Endothelial cell of umbilical vein (primary cell): ENCODE data around the gene STX11.

Experiments used
- CTCF ChIP-seq, 2 donors: IDR thresholded peaks; 1 replicate in 1 of 2; 2 replicates in 1 of 2; pipeline ENCODE4 v1.5.1; 2011; ENCODE audit warnings: low read length in 2 of 2, mild to moderate bottlenecking in 2 of 2, moderate library complexity in 2 of 2, control low read depth in 1 of 2, inconsistent platforms in 1 of 2, low read depth in 1 of 2; ENCODE audit not compliant: insufficient read depth in 1 of 2; ENCODE audit errors: extremely low read depth in 1 of 2
- JUN ChIP-seq: IDR thresholded peaks from 2 replicates; pipeline ENCODE4 v1.6.1; 2011; ENCODE audit warnings: borderline replicate concordance, low read depth; ENCODE audit not compliant: insufficient read length, insufficient read depth

- TF ChIP-seq CTCF (IDR thresholded peaks at IDR 0.05; ENCODE audit: extremely low read depth in 1 of 2, insufficient read depth in 1 of 2, low read depth in 1 of 2, low read length in 2 of 2) (no peak), JUN (no peak)
Measured at GRCh38 chr6:144186817-144187625, 36.7 kb downstream of the STX11 start.
